ENCODE measurements around the gene CCDC148.

Gene CCDC148

GRCh38 chr2:158291544-158292180 lies 164.9 kb downstream of the CCDC148 start (continued):
- no peak for TF ChIP-seq ZNF704 (tag by site-specific recombination; IDR thresholded peaks at IDR 0.05)
- TF ChIP-seq ZFP69B (tag by site-specific recombination; IDR thresholded peaks at IDR 0.05) = no peak

DNA sequence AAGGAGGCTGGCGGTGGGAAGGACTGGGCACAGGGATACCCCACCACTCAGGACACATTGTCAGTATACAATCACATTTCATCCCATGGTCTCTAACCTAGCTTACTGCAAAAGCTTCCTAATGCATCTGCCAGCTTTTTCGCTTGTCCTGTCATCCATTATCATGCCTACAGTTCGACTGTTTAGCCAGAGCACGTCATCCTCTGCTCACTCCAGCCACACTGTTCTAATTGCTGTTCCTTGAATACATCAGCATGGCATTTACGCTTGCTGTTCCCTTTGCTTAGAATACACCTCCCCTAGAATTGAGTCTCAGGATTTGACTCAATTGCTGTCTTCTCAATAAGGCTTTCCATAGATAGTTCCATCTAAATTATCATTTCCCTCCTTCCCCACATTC lies 166.3 kb downstream of the CCDC148 start:
- POLR2A ChIA-PET = no interaction called here

DNA sequence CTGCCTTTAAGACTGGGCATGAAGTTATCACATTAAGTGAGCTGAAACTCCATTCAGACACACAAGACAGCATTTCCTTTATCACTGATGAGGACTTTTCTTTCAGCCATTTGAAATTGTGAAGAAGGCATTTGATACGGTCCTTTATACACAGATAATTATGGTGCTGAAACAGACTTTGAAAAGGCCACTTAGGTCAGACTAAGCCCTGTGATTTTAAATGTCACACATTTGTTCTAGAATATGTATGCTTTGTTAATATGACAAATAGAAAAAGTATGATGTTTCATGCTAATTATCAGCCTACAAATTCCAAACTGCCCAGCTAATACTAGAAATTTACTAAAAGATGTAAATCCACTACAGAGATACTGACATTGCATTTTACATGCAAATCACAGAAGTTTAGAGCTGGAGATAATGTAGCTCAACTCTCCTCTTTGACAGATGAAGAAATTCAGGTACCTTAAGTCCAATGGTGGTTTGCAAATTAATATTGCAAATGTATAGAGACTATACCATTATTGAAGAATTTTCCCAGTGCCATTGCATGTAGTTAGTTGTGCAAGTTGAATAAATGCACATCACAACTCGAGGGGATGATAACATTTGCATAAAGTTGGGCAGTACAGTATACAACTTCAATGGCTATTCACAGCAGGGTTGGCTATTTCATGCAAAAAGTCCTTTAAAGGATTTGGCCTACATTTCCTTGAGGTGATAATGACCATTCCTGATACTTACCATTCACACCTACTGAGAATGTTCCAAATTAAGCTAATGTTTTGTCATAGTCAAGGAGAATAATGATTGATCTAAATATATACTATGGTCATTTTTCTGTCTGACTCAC lies 179.7 kb downstream of the CCDC148 start:
- Histone ChIP-seq H3K9me3 (ENCODE audit: control insufficient read depth, insufficient read depth, low read depth, low read length) (no peaks in the 10 kb centered on the region), H3K4me3 (ENCODE audit: low read depth, low read length) (no peak overlapping the region), H3K36me3 (ENCODE audit: control insufficient read depth in 2 of 2, insufficient read depth in 1 of 2, low read length in 2 of 2) (no peaks in the 10 kb centered on the region), H3K4me1 (ENCODE audit: control insufficient read depth, insufficient read depth, low read length) (peaks cover 5% of the 10 kb centered on the region; the same call in 1 of the 2 replicates), H3K27ac (ENCODE audit: extremely low read depth, low read depth, low read length) (no peak overlapping the region)
- ChIA-PET POLR2A (no interaction called here), CTCF (interaction anchor here (0.7 kb wide), 1 partner anchor 11 kb away, joined by 4 read pairs; no protein-coding TSS in a partner anchor)
- TF ChIP-seq ZBTB48 (tag by site-specific recombination; IDR thresholded peaks at IDR 0.05) = no peak

More for the DNA sequence above, 166.3 kb downstream of the CCDC148 start:
- no peaks in the 10 kb centered on the region for H3K9me3 ChIP-seq (ENCODE audit: control insufficient read depth, insufficient read depth, low read depth, low read length)
- TF ChIP-seq SETDB1 (IDR thresholded peaks at IDR 0.05; ENCODE audit: insufficient read length, low read length) (no peak), ZNF302 (tag by site-specific recombination; IDR thresholded peaks at IDR 0.05; ENCODE audit: low read depth) (no peak), ZNF423 (tag by site-specific recombination; IDR thresholded peaks at IDR 0.05) (no peak), ZNF629 (tag by site-specific recombination; IDR thresholded peaks at IDR 0.05) (no peak)
- no peaks in the 10 kb centered on the region for H3K4me1 ChIP-seq (ENCODE audit: control insufficient read depth, insufficient read depth, low read length)
- no peak overlapping the region for H3K27ac ChIP-seq (ENCODE audit: extremely low read depth, low read depth, low read length)
- CTCF ChIA-PET = no interaction called here
- no peaks in the 10 kb centered on the region for H3K36me3 ChIP-seq (ENCODE audit: control insufficient read depth in 2 of 2, insufficient read depth in 1 of 2, low read length in 2 of 2)
- H3K4me3 ChIP-seq (ENCODE audit: low read depth, low read length) = no peak overlapping the region

DNA sequence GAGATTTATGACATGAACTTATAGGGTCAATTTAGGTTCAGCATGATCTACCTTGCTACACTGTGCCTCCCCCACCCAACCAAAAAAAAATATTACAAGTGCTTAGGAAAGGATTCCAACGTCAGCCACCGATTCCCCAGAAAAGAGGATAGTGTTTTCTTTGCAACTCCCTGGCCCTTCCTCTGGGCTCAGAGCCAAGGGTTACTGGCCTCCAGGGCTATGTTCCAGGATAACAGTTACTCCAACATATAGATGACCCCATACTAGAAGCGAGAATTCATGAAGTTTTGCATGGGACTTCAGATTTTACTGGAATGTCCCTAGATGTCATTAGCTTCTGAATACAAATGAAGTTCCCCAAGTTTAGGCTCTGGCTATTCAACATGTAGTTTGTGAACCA lies 182.8 kb downstream of the CCDC148 start:
- H3K27ac ChIP-seq (ENCODE audit: extremely low read depth, low read depth, low read length) = no peak overlapping the region
- TF ChIP-seq ZBTB48 (tag by site-specific recombination; IDR thresholded peaks at IDR 0.05) (0 out of 2 replicates have a peak, but pooled peaks have one; percentile 19), ZNF596 (tag by site-specific recombination; IDR thresholded peaks at IDR 0.05) (no peak)
- no peaks in the 10 kb centered on the region for H3K36me3 ChIP-seq (ENCODE audit: control insufficient read depth in 2 of 2, insufficient read depth in 1 of 2, low read length in 2 of 2)
- H3K9me3 ChIP-seq (ENCODE audit: control insufficient read depth, insufficient read depth, low read depth, low read length) = no peaks in the 10 kb centered on the region
- no peak overlapping the region for H3K4me3 ChIP-seq (ENCODE audit: low read depth, low read length)
- peaks cover 5% of the 10 kb centered on the region; the same call in 1 of the 2 replicates for H3K4me1 ChIP-seq (ENCODE audit: control insufficient read depth, insufficient read depth, low read length)
- ChIA-PET CTCF (no interaction called here), POLR2A (no interaction called here)

- Histone ChIP-seq H3K4me1 (ENCODE audit: control insufficient read depth, insufficient read depth, low read length) (peaks cover 5% of the 10 kb centered on the region; the same call in 1 of the 2 replicates), H3K27ac (ENCODE audit: extremely low read depth, low read depth, low read length) (no peak overlapping the region)
- POLR2A ChIA-PET = no interaction called here
- TF ChIP-seq ZFP3 (tag by site-specific recombination; IDR thresholded peaks at IDR 0.05; ENCODE audit: low read depth) (no peak), ZBTB8A (tag by site-specific recombination; IDR thresholded peaks at IDR 0.05) (no peak), BCL11B (tag by site-specific recombination; IDR thresholded peaks at IDR 0.05; ENCODE audit: low read depth) (no peak), ZNF623 (tag by site-specific recombination; IDR thresholded peaks at IDR 0.05) (no peak), GLIS2 (tag by site-specific recombination; IDR thresholded peaks at IDR 0.05) (no peak), ZNF560 (tag by site-specific recombination; IDR thresholded peaks at IDR 0.05; ENCODE audit: borderline replicate concordance) (no peak), ZNF398 (tag by site-specific recombination; IDR thresholded peaks at IDR 0.05) (no peak), TRIM28 (IDR thresholded peaks at IDR 0.05; ENCODE audit: borderline replicate concordance, low read length) (no peak), ZNF777 (tag by site-specific recombination; IDR thresholded peaks at IDR 0.05; ENCODE audit: borderline replicate concordance) (no peak), ZNF585B (tag by site-specific recombination; IDR thresholded peaks at IDR 0.05) (no peak)
- TF ChIP-seq, protein P1, sequence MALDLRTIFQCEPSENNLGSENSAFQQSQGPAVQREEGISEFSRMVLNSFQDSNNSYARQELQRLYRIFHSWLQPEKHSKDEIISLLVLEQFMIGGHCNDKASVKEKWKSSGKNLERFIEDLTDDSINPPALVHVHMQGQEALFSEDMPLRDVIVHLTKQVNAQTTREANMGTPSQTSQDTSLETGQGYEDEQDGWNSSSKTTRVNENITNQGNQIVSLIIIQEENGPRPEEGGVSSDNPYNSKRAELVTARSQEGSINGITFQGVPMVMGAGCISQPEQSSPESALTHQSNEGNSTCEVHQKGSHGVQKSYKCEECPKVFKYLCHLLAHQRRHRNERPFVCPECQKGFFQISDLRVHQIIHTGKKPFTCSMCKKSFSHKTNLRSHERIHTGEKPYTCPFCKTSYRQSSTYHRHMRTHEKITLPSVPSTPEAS (tag by site-specific recombination; IDR thresholded peaks at IDR 0.05) = no peak
- TF ChIP-seq, protein P2, sequence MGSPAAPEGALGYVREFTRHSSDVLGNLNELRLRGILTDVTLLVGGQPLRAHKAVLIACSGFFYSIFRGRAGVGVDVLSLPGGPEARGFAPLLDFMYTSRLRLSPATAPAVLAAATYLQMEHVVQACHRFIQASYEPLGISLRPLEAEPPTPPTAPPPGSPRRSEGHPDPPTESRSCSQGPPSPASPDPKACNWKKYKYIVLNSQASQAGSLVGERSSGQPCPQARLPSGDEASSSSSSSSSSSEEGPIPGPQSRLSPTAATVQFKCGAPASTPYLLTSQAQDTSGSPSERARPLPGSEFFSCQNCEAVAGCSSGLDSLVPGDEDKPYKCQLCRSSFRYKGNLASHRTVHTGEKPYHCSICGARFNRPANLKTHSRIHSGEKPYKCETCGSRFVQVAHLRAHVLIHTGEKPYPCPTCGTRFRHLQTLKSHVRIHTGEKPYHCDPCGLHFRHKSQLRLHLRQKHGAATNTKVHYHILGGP (tag by site-specific recombination; IDR thresholded peaks at IDR 0.05) = no peak
These were observed 186.0 kb downstream of the CCDC148 start for GRCh38 chr2:158270536-158270935.

More at GRCh38 chr2:158270536-158270935, 186.0 kb downstream of the CCDC148 start:
- CTCF ChIA-PET = interaction anchor here (0.6 to 0.8 kb wide), 3 partner anchors 9 to 1410 kb away, joined by 3 to 4 read pairs (median 3); no protein-coding TSS in a partner anchor
- H3K36me3 ChIP-seq (ENCODE audit: control insufficient read depth in 2 of 2, insufficient read depth in 1 of 2, low read length in 2 of 2) = no peaks in the 10 kb centered on the region
- H3K4me3 ChIP-seq (ENCODE audit: low read depth, low read length) = no peak overlapping the region
- H3K9me3 ChIP-seq (ENCODE audit: control insufficient read depth, insufficient read depth, low read depth, low read length) = no peaks in the 10 kb centered on the region
